ENCODE data around the gene ADAMTS19.
A peak's percentile ranks its signal among the peaks of the same experiment; 100 is the strongest.

Gene ADAMTS19

DNA sequence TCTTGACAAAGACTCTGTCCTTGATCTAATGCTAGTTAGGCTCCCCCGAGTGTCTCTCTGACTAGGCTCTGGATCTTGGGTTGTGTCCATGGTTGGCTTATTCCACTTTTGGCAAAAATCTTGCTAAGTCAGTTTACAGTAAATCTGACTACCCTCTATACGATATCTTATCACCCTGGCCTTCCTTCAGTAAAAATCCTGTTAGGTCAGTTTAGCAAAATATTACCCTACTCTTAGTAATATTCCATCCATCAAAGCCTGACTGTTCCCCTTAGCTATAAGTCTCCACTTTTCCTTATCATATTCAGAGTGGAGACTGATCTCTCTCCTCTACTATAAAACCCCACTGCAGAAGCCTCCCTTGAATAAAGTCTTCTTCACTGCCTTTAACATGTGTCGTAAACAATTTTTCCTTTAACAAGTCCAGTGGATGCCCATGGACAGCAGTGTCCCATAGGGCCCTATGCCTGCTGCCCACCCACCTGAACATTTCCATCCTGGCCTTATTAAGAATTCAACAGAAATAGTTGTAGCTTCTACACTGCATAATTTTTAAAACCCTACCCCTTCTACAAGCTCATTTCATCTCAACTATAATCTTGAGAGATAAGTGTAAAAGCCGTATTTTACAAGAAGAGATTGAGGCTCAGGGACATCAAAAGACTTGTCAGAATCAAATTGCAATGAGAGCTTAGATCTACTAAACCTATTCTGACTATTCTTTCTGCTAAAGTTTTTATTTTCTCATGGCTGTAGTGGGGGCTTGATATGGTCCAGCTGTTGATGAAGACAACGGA is 310.1 kb downstream of the ADAMTS19 start:
- DNase-seq (ENCODE audit: low read depth), result no peak

GRCh38 chr5:129771058-129771838 is 311.1 kb downstream of the ADAMTS19 start:
- DNase-seq (ENCODE audit: low read depth), result peak; percentile 6

DNA sequence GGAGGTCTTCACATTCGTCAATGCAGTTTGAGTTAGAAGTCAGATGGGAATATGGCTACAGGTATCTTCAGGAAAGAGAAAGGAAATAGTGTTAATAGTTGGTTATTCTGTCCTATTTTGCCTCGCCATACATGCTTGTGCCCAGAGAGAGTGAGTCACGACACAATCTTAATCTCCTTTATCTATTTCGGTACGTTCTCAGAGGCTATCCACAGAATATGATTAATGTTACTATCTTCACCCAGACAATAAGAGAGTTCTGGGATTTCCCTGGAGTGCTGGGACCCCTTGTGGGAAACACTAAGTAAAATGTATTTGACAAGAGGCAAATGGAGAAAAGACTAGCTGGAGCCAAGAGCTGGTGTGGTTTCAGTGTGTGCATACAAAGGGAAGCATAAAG is 313.3 kb downstream of the ADAMTS19 start:
- no peak for DNase-seq (ENCODE audit: low read depth)

GRCh38 chr5:129781594-129781993 is 321.5 kb downstream of the ADAMTS19 start:
- no peak for DNase-seq (ENCODE audit: low read depth)
